GM21723 (cell line): ENCODE results near the gene SLAMF1.
"Not testable (repeated sequence)": the region's sequence is repeated elsewhere in the genome, so short reads cannot be mapped to it uniquely, and the experiment has no call there.

Experiments used
- ATAC-seq: cut with Tn5 transposase; IDR thresholded peaks from one replicate; pipeline ENCODE4 v1.9.1; 2021; ENCODE audit warnings: mild to moderate bottlenecking, moderate library complexity; ENCODE audit not compliant: unreplicated experiment

The SLAMF1 gene

DNA sequence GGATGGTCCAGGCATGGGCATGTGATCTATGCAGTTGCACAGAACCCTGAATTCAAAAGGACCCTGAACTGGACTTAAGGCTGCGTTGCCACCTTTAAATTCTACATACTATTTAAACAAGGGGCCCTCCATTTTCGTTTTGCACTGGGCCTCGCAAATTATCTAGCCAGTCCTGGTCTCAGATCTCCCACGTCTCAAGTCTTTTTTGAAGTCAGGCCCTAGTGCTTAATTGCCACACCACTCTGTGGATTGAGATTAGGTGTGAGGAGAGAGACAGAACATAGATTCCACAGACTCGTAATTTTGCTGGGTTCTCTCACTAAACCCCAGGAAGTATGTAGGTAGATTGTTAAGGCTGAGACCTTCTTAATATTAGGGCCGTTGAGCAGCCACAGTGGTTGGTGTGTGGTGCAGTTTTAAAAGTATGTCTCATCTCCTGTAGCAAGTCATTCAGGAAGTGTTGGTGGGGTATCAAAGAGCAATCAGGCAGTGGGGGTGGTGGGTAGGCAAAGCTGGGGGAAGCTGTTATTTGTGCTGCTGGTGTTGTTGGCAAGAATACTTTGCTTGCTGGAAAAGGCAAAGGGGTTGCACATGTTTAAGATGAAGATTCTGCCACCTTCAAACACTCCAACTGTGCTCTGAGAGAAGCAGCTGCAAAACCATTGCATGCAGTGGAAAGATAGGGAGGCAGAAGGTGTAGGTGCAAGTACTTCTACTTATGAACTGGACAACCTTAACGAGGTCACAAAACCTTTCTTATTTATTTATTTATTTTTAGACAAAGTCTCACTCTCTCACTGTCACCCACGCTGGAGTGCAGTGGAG, 78.8 kb downstream of the SLAMF1 start:
- no peak for ATAC-seq

DNA sequence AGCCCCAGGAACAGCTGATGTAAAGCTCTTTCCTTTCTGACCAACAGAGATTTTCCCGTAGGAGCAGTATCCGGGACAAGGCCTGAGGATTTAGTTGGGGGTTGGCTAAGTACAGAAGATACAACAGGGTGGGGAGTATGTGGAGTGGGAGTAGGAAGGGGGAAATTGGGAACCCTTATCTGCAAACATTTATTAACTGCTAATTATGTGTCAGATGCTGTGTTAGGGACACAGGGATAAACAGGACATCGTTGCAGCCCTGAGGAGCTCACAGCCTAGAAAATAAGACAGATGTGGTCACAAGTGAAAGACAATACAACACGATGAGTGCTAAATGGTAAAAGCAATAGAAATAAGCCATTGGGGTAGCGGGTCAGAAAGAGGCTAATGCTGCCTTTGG, 79.5 kb downstream of the SLAMF1 start:
- no peak for ATAC-seq

DNA sequence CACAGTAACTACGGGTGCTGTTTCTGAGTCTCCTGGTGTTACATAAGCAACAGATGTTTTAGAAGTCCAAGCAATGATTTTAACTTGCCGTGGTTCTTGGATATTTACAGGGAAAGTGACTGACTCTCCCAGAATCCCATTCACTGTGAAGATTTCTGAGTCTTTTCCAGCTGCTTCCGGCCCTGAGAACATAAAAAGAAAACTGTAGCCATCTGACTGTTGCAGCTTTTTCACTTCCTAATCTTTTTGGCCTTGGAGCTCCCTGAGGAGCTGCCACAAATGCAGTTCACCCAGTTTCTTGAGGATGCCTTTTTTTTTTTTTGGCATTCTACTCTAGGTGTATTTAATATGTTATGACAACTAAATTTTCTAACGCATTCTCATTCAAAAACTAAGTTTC, 81.3 kb downstream of the SLAMF1 start:
- ATAC-seq: no peak

DNA sequence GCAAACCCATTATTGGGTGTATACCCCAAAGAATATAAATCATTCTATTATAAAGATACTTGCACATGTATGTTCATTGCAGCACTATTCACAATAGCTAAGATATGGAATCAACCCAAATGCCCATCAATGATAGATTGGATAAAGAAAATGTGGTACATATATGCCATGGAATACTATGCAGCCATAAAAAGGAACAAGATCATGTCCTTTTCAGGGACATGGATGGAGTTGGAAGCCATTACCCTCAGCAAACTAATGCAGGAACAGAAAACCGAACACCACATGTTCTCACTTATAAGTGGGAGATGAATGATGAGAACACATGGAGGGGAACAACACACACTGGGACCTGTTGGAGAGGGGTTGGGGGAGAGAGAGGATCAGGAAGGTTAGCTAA, 83.6 kb downstream of the SLAMF1 start:
- not testable (repeated sequence) for ATAC-seq

DNA sequence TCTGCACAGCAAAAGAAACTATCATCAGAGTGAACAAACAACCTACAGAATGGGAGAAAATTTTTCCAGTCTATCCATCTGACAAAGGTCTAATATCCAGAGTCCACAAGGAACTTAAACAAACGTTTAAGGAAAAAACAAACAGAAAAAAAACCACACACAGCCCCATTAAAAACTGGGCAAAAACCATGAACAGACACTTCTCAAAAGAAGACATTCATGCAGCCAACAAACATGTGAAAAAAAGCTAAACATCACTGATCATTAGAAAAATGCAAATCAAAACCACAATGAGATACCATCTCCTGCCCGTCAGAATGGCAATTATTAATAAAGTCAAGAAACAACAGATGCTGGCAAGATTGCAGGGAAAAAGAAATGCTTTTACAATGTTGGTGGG, 84.1 kb downstream of the SLAMF1 start:
- not testable (repeated sequence) for ATAC-seq

DNA sequence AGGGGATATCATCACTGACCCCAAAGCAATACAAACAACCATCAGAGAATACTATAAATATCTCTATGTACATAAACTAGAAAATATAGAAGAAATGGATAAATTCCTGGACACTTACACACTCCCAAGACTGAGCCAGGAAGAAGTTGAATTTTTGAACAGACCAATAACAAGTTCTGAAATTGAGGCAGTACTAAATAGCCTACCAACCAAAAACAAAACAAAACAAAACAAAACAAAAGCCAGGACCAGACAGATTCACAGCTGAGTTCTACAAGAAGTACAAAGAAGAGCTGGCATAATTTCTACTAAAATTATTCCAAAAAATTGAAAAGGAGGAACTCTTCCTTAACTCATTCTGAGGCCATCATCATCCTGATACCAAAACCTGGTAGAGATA, 86.0 kb downstream of the SLAMF1 start:
- ATAC-seq: no peak

DNA sequence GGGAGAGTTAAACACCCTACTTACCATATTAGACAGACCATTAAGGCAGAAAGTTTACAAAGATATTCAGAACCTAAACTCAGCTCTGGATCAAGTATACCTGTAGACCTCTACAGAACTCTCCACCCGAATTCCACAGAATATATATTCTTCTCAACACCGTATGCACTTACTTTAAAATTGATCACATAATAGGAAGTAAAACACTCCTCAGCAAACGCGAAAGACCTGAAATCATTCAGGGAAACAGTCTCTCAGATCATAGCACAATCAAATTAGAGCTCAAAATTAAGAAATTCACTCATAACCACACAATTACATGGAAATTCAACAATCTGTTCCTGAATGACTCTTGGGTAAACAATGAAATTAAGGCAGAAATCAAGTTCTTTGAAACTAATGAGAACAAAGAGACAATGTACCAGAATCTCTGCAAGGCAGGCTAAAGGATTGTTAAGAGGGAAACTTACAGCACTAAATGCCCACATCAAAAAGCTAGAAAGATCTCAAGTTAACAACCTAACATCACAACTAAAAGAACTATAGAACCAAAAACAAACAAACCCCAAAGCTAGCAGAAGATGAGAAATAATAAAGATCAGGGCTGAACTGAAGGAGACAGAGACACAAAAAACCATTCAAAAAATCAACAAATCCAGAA, 86.7 kb downstream of the SLAMF1 start:
- no peak for ATAC-seq

DNA sequence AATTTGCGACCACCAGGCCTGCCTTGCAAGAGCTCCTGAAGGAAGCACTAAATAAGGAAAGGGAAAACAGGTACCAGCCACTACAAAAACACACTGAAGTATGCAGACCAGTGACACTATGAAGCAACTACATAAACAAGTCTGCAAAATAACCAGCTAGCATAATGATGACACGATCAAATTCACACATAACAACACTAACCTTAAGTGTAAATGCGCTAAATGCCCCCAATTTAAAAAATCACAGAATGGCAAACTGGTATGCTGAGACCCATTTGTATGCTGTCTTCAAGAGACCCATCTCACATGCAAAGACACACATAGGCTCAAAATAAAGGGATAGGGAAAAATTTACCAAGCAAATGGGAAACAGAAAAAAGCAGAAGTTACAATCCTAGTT, 87.4 kb downstream of the SLAMF1 start:
- ATAC-seq: not testable (repeated sequence)

DNA sequence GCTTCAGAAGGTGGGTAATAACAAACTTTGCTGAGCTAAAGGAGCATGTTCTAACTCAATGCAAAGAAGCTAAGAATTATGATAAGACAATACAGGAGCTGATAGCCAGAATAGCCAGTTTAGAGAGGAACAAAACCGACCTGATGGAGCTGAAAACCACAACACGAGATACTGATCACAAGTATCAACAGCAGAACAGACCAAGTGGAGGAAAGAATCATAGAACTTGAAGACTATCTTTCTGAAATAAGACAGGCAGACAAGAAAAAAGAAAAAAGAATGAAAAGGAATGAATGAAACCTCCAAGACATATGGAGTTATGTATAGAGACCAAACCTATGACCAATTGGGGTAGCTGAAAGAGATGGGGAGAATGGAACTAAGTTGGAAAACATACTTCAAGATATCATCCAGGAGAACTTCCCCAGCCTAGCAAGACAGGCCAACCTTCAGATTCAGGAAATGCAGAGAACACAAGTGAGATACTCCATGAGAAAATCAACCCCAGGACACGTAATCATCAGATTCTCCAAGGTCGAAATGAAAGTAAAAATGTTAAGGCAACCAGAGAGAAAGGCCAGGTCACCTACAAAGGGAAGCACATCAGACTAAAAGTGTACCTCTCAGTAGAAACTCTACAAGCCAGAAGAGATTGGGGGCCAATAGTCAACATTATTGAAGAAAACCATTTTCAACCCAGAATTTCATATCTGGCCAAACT, 88.0 kb downstream of the SLAMF1 start:
- ATAC-seq: no peak
